ENCODE measurements around the gene DPP10. TPM values are rescaled to one million over a fixed set of nuclear protein-coding genes. Genes with fewer than 3 reads are reported as not detected.

DPP10 gene
- total RNA-seq, 1 experiment from 2014 or later = not detected

DNA sequence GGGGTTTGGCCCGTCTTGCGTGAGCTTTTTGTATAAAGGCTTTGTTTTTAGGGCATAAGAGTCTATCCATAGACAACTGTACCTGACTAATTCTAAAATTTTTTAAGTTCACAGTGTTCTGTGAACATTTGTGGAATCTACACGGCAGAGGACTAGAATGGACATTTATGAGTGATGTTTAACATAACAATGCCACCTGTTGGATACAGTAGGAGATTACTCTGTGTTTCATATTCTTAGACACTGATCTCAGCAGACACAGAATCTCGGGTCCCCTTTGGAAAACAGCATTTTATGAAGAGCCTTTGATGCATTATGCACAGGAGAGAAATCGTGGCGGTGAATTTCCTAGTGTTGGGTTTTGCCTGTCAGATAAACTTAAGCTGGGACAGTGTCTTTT lies 752.2 kb downstream of the DPP10 start:
- no peaks in the 10 kb centered on the region for H3K36me3 Mint-ChIP-seq (ENCODE audit: insufficient read depth, unreplicated experiment)
- CTCF ChIA-PET = no interaction called here

DNA sequence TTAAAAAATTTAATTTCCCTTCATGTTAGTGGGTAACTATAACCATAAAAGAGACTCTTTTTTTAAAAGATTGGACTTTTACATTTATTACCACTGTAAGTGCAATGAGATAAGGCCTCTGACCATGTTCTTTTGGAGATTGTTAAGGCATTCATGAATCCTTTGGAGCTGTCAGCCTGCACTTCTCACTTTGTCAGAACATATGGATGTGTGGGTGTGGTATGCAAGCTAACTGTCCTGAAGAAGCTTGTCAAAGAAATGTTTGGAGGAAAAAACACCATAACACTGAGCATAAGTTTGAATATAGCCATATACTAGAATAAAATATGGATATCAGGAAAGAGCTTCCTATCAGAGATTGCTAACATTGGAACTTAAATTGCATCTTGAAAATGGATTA lies 754.1 kb downstream of the DPP10 start:
- DNase-seq = no peak
- intact Hi-C loops (cut with micrococcal nuclease; ENCODE audit: unreplicated experiment) = no loop called here
- BruUV-seq (replicated peaks) = no TSS peak
- Mint-ChIP-seq H3K4me3 (ENCODE audit: low read depth, unreplicated experiment) (no peak overlapping the region), H3K36me3 (ENCODE audit: insufficient read depth, unreplicated experiment) (no peaks in the 10 kb centered on the region), H3K4me1 (ENCODE audit: low read depth, unreplicated experiment) (no peaks in the 10 kb centered on the region), H3K27ac (ENCODE audit: unreplicated experiment) (no peak overlapping the region), H3K9me3 (ENCODE audit: low read depth, unreplicated experiment) (peaks cover 9% of the 10 kb centered on the region), H3K27me3 (ENCODE audit: unreplicated experiment) (no peaks in the 10 kb centered on the region)
- TF ChIP-seq, protein P1, sequence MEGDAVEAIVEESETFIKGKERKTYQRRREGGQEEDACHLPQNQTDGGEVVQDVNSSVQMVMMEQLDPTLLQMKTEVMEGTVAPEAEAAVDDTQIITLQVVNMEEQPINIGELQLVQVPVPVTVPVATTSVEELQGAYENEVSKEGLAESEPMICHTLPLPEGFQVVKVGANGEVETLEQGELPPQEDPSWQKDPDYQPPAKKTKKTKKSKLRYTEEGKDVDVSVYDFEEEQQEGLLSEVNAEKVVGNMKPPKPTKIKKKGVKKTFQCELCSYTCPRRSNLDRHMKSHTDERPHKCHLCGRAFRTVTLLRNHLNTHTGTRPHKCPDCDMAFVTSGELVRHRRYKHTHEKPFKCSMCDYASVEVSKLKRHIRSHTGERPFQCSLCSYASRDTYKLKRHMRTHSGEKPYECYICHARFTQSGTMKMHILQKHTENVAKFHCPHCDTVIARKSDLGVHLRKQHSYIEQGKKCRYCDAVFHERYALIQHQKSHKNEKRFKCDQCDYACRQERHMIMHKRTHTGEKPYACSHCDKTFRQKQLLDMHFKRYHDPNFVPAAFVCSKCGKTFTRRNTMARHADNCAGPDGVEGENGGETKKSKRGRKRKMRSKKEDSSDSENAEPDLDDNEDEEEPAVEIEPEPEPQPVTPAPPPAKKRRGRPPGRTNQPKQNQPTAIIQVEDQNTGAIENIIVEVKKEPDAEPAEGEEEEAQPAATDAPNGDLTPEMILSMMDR (IDR thresholded peaks at IDR 0.05; ENCODE audit: unreplicated experiment) = no peak
- CTCF ChIA-PET = no interaction called here

More for the DNA sequence above, 752.2 kb downstream of the DPP10 start:
- peaks cover 14% of the 10 kb centered on the region for H3K9me3 Mint-ChIP-seq (ENCODE audit: low read depth, unreplicated experiment)
- H3K4me3 Mint-ChIP-seq (ENCODE audit: low read depth, unreplicated experiment) = no peak overlapping the region
- no TSS peak for BruUV-seq (replicated peaks)
- H3K27ac Mint-ChIP-seq (ENCODE audit: unreplicated experiment) = no peak overlapping the region
- intact Hi-C loops (cut with micrococcal nuclease; ENCODE audit: unreplicated experiment) = no loop called here
- DNase-seq = no peak
- H3K27me3 Mint-ChIP-seq (ENCODE audit: unreplicated experiment) = no peaks in the 10 kb centered on the region
- TF ChIP-seq, protein P1 (IDR thresholded peaks at IDR 0.05; ENCODE audit: unreplicated experiment) = no peak
- no peaks in the 10 kb centered on the region for H3K4me1 Mint-ChIP-seq (ENCODE audit: low read depth, unreplicated experiment)

DNA sequence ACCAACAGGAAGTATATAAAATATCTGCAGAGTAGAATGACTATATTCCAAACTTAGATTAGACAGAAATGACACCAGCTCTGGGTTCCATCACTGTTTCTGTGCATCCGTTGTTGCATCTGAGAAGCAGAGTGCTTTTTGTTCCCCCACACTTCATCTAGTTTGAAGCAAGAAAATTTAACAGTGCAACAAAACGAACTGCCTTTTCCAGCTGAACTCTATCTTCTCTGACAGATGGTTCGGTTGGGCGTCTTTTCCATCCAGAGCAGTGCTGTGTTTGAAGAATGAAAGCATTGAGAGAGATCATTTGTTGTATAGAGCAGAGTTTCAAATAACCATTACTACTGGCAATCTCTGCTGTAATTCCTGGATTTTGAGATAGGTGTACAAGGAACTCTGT lies 757.5 kb downstream of the DPP10 start:
- Mint-ChIP-seq H3K27ac (ENCODE audit: unreplicated experiment) (no peak overlapping the region), H3K9me3 (ENCODE audit: low read depth, unreplicated experiment) (peaks cover 11% of the 10 kb centered on the region), H3K4me1 (ENCODE audit: low read depth, unreplicated experiment) (no peaks in the 10 kb centered on the region), H3K36me3 (ENCODE audit: insufficient read depth, unreplicated experiment) (no peaks in the 10 kb centered on the region), H3K4me3 (ENCODE audit: low read depth, unreplicated experiment) (no peak overlapping the region), H3K27me3 (ENCODE audit: unreplicated experiment) (no peaks in the 10 kb centered on the region)
- CTCF ChIA-PET = no interaction called here
- TF ChIP-seq, protein P1 (IDR thresholded peaks at IDR 0.05; ENCODE audit: unreplicated experiment) = no peak
- intact Hi-C loops (cut with micrococcal nuclease; ENCODE audit: unreplicated experiment) = no loop called here
- no TSS peak for BruUV-seq (replicated peaks)
- DNase-seq = no peak

DNA sequence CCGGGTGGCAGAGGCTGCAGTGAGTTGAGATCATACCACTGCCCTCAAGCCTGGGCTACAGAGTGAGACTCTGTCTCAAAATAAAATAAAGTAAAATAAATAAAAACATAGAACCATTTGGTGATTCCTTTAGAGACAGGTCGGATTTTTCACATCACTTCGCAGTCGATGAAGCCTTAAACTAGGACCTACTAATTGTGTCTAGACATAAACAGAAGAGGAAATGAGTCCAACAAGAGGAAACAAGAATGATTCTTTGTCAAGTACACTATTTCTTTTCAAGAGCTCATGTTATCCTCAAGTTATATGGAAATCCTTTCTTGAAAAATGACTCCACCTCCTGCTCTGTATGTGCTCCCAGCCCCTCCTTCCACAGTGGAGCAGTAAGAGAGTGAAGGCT lies 758.9 kb downstream of the DPP10 start:
- H3K4me1 Mint-ChIP-seq (ENCODE audit: low read depth, unreplicated experiment) = no peaks in the 10 kb centered on the region
- H3K4me3 Mint-ChIP-seq (ENCODE audit: low read depth, unreplicated experiment) = no peak overlapping the region
- TF ChIP-seq, protein P1 (IDR thresholded peaks at IDR 0.05; ENCODE audit: unreplicated experiment) = no peak
- CTCF ChIA-PET = no interaction called here
- intact Hi-C loops (cut with micrococcal nuclease; ENCODE audit: unreplicated experiment) = no loop called here
- H3K9me3 Mint-ChIP-seq (ENCODE audit: low read depth, unreplicated experiment) = peaks cover 11% of the 10 kb centered on the region
- BruUV-seq (replicated peaks) = no TSS peak
- DNase-seq = no peak
- no peaks in the 10 kb centered on the region for H3K27me3 Mint-ChIP-seq (ENCODE audit: unreplicated experiment)
- no peaks in the 10 kb centered on the region for H3K36me3 Mint-ChIP-seq (ENCODE audit: insufficient read depth, unreplicated experiment)
- H3K27ac Mint-ChIP-seq (ENCODE audit: unreplicated experiment) = no peak overlapping the region
